GM03348 (cell line): ENCODE data around the gene BHLHE40.
"Not testable (repeated sequence)": the region's sequence is repeated elsewhere in the genome, so short reads cannot be mapped to it uniquely, and the experiment has no call there.

ENCODE experiments used
- DNase-seq: peaks from one replicate; pipeline ENCODE4 v3.0.0; 2012; ENCODE audit warnings: low spot score

Gene BHLHE40

DNA sequence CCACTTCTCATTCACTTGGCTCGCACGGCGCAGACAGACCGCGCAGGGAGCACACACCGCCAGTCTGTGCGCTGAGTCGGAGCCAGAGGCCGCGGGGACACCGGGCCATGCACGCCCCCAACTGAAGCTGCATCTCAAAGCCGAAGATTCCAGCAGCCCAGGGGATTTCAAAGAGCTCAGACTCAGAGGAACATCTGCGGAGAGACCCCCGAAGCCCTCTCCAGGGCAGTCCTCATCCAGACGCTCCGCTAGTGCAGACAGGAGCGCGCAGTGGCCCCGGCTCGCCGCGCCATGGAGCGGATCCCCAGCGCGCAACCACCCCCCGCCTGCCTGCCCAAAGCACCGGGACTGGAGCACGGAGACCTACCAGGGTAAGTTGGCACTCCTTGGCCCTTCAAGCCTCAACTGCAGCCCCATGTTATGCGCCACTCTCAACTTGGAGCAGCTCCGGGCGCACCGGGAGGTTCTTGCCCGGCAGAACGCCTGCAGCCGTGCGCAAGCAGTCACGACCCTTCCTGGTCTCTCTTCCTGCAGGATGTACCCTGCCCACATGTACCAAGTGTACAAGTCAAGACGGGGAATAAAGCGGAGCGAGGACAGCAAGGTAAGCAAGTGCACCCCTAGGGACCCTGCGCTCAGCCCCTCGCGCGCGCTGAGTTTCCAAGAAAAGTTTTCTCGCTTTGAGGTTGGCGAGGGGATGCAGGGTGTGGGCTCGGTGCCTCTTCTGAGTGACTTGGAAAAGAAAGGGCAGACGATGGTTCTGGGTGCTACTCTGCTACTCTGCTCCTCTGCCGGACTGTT lies at the start of gene BHLHE40:
Gene BHLHE40, plus strand, starts transcription at position 10 of the 801 bp plus-strand sequence. Its CDS starts 282 bp downstream, at position 292.
- DNase-seq: no peak

DNA sequence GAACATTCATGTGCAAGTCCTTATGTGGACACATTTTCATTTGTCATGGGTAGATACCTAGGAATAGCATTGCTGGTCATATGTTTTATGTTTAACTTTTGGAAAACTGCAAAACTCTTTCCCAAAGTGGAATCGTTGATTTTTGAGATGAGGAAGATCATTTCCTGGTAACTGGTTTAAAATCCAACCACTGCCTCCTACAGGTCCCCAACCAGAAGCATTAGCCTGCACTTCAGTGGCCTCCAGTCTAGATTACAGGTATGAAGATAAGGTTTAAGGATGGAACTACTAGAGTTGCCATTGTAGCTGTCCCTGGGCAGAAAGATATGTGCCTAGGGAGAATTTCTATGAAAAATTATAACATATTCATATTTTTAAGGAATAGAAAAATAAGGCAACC lies 48.7 kb upstream of the BHLHE40 start:
- no peak for DNase-seq

DNA sequence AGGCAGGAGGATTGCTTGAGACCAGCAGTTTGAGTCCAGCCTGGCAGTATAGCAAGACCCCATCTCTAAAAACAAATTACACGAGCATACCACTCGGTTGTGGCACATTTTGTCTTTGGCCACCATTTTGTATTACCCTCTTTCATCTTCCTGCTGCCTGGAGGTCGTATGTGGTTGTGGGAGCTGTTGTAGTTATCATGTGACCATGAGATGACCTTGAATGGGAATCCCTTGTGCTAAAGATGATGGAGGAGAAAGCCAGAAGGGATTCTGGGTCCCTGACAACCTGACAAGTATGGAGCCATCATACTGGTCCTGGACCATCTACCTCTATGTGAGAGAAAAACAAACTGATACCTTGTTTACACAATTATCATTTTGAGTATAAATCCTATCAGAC lies 45.2 kb upstream of the BHLHE40 start:
- no peak for DNase-seq

DNA sequence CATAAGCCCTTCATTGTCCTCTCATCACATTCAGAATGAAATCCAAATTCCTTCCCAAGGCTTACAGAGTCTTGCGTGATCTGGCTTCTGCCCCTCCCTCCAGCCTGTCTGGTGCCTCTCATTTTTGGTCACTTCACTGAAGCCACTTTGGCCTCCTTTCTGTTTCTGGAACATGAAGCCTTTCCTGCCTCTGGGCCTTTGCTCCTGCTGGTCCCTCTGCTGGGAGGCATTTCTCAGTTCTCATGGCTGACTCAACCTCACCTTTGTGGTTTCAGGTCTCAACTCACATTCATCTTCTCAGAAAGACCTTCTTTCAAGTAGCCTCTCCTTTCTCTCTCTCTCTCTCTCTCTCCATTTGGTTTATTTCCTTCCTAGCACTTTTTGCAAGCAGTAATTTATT lies 43.9 kb upstream of the BHLHE40 start:
- no peak for DNase-seq

DNA sequence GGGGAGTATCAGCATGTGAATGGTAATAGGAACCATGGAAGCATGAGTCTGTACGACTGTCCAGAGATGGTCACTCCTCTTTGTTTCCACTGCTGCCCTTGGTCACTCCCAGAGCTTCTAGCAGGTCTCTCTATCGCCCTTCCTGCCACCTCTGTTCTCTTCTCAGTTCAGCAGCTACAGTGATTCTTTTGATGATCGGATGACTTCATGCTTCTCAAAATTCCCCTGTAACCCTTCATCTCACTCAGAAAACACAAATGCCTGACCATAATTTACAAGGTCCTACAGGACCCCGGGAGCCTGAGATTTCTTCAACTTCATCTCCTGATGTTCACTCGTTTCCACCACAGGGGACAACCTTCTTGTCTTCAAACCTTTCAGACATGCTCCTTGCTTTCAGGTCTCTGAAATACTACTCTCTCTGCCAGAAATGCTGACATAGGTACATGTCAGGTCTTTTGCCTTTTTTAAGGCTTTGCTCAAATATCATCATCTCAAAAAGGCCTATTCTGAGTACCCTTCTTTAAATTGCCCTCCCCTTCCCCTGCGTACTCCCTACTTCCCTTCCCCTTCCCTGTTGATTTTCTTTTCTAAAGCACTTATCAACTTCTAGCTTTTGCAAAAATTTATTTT lies 42.1 kb upstream of the BHLHE40 start:
- no peak for DNase-seq

DNA sequence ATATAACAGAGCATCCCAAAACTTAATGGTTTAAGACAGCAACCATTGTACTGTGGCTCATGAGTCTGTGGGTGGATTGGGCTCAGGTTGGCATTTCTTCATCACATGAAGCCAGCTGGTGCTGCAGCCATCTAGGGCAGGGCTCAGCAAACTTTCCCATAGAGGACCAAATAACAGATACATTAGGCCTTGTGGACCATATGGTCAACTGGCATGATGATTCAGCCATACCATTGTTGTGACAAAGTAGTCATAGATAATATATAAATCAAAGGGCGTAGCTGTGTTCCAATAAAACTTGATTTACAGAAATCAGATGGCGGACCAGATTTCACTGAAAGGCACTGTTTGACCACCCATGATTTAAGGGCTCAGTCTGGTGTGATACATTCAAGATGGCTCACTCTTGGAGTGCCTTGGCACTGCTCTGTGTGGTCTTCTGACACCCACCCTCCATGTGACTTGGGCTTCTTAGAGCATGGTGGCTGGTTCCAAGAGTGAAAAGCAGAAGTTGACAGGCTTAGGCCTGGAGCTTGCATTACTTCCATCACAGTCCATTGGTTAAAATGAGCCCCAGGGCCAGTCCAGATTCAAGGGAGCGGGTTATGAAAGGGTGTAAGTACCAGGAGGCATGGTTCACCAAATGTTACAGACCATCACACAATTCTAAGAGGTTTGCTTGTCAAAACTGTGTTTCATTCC lies 40.8 kb upstream of the BHLHE40 start:
- no peak for DNase-seq

DNA sequence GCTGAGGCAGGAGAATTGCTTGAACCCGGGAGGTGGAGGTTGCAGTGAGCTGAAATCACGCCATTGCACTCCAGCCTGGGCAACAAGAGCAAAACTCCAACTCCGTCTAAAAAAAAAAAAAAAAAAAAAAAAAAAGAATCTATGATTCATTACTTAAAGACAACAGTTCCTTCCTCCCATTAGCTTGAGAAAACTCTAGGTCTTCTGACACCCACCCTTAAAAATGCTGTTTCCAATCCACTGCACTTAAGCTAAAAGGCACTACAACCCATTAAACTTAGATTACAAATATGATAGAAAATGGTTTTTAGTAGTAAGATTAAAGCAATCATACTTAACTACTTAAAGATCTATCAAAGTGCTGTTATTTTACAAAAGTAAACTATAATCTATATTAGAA lies 40.0 kb upstream of the BHLHE40 start:
- no peak for DNase-seq

DNA sequence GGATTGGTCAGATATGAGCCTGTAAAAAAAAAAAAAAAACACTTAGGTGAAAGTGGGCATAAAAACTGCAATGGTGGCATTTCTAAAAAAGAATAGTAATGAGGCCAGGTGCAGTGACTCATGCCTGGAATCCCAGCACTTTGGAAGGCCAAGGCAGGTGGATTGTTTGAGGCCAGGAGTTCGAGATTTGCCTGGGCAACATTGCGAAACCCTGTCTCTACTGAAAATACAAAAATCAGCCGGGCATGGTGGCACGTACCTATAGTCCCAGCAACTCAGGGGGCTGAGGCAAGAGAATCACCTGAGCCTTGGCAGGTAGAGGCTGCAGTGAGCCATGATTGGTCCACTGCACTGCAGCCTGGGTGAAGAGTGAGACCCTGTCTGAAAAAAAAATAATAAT lies 38.3 kb upstream of the BHLHE40 start:
- DNase-seq: no peak

DNA sequence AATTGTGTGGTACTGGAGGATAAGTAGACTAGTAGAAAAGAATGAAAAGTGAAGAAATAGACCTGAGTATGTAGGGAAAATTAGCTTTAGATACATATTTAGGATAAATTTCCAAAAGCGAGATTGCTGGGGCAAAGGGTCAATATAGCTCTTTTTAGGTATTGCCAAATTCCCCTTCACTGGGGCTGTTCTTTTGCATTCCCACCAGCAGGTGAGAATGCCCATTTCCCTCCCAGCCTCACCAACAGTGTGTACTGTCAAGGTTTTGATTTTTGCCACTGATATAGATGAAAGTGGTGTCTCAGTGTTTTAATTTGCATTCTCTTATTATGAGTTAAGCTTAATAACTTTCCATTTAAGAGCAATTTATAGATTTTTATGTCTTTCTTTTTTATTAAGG lies 35.7 kb upstream of the BHLHE40 start:
- no peak for DNase-seq

DNA sequence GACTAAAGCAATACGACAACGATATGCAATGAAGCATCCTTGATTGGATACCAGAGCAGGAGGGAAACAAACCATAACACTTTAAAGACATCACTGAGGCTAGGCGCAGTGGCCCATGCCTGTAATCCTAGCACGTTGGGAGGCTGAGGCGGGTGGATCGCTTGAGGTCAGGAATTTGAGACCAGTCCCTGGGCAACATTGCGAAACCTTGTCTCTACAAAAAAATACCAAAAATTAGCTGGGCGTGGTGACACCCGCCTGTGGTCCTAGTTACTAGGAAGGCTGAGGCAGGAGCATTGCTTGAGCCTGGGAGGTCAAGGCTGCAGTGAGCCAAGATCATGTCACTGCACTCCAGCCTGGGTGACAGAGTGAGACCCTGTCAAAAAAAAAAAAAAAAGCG lies 33.9 kb upstream of the BHLHE40 start:
- DNase-seq: no peak

DNA sequence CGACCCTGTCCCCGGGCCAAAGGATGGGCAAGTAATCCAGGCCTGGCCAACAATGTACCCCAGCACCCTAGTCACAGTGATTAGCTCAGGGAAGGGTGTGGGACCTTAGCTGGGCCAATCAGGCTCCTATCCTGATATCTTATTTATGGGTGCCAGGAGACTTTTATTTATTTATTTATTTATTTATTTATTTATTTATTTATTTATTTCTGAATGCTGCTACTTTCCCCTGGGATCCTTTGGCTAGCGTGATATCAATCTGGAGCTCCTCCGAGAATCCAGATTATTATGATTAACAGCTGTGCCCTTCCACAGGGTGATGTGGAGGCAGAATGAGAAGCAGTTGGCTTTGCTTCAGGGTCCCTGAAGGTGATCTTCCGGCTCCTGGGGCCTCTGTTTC lies 32.2 kb upstream of the BHLHE40 start:
- DNase-seq: no peak

DNA sequence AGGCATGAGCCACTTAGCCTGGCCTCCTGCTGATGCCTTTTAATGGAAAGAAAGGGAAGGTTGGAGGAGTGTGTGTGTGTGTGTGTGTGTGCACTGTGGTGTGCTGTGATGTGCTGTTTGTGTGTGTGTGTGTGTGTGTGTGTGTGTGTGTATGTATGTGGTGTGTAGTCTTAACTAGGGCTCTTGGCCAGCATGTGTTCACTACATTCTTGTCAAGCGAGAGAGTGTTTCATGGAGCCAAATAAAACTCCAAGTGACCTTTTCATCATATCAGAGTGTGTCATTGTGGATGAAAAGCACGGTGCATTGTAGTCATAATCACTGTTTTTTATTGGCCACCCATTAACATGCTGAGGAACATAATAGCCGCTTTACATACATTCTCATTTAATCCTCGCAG lies 30.8 kb upstream of the BHLHE40 start:
- DNase-seq: no peak

DNA sequence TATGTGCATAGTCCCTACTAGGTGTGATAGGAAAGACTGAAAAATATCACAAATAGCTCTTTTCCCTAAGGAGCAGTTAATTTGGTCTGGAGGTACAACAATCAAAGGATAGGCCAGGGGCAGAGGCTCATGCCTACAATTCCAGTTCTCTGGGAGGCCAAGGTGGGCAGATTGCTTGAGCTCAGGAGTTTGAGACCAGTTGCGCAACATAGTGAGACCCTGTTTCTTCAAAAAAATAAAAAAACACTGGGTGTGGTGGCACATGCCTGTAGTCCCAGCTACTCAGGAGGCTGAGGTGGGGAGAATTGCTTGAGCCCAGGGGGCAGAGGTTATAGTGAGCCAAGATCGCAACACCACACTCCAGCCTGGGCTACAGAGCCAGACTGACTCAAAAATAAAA lies 30.2 kb upstream of the BHLHE40 start:
- no peak for DNase-seq

DNA sequence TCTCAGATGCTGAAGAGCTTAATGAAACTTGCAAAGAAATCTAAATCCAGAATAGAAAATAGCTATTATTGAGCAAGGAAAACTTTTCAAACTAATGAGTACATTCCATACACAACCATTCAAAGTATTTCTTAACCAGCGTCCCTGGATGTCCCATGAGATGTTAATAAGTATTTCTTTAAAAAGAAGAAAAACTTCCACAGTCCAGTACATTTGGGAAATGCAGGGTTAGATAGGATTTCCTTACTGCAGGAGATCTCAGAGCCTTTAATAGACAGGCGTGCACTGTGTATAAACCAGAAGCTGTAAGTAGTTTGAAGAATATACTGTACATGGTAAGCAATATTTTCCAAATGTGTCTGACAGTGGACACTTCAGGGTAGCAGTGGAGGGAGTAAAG lies 29.6 kb upstream of the BHLHE40 start:
- no peak for DNase-seq

DNA sequence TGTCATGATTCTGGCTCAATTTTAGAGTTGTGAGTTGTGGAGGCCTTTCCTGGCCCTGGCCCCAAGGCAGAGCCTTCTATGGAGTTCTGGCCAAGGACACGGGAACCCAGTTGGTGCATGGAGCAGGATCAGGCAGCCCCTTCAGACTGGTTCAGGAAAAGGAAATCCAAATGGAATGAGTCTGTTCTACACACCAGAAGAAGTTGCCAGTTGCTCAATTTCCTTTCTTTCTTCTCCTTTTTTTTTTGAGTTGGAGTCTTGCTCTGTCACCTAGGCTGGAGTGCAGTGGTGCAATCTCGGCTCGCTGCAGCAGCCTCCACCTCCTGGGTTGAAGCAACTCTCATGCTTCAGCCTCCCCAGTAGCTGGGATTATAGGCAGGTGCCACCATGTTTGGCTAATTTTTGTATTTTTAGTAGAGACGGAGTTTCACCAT lies 28.9 kb upstream of the BHLHE40 start:
- DNase-seq: no peak

DNA sequence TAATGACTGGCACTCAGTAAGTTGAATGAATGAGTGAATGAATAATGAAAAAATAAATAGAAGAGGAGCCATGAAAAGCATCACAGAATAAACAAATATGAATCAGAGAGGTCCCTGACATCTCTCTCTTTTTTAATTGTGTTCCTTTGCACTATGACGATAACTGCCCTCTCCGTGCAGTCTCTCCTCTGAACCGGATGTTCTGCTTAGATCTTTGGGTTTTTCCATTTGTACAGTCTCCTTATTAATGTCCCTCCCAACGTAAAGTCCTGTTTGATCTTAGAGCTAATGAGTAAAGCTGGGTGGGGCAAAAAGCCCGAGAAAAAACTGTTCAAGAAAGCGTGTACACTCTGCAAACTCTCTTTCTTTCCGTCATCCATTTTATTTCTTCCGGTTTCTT lies 28.3 kb upstream of the BHLHE40 start:
- no peak for DNase-seq

DNA sequence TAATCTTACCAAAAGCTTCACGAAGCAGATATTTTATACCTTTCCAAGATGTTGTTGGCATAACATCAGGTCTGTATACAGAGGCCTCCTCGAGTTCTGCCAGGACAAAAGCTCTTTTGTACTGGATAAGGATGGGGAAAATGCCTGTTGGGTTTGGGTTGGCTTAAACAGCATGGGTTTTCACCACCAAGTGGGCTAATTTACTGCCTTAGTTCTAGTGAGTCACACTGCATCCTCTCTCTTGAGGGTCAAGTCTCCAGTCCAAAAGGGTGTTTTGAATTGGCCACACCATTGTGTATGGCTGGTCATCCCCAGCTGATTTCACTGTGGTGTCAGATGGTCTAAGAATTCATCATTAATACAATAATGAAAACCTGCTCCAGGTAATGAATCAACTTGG lies 26.1 kb upstream of the BHLHE40 start:
- DNase-seq: peak; percentile 22

DNA sequence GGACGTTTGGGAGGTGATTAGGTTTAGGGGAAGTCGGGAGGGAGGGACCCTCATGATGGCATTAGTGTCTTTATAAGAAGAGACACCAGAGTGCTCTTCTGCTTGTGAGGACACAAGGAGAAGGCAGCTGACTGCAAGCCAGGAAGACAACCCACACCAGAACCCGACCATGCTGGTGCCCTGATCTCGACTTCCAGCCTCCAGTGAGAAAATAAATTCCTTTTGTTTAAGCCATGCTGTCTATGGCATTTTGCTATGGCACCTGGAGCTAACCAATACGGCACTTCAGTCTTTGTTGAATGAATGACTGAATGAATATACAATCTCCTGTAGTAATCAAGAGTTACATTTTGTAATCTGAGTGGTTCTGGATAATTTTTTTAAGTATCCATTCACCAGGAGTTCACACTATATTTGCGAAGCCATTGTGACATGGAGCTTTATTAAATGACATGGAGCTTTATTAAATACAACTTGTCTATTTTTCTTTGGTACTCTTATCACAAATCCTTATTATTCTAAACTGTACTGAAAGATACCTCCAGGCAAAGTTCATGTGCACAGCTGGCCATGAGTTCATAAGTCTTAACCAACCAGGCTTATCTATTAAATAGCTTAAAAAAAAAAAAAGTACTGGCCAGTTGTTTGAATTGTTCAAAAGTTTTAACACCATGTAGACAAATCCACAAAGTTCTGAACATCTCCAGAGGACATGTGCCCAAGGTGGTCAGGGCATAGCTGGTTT lies 24.8 kb upstream of the BHLHE40 start:
- DNase-seq: no peak

DNA sequence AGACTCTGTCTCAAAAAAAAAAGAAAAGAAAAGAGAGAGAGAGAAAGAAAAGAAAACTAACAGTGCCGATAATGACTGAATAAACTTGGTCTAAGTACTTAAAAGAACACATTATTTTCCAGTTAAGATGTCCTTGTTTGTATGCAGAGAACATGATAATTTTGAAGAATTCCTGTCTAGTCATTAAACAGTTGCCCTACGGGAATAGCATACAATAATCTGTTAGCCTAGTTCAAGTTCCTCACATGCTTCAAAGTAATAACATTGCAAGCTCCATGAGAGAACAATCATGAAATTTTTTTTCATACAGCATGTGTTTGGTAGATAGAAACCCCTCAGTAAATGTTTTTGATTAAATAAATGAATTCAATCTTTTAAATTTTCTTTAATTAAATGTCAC lies 23.1 kb upstream of the BHLHE40 start:
- no peak for DNase-seq

DNA sequence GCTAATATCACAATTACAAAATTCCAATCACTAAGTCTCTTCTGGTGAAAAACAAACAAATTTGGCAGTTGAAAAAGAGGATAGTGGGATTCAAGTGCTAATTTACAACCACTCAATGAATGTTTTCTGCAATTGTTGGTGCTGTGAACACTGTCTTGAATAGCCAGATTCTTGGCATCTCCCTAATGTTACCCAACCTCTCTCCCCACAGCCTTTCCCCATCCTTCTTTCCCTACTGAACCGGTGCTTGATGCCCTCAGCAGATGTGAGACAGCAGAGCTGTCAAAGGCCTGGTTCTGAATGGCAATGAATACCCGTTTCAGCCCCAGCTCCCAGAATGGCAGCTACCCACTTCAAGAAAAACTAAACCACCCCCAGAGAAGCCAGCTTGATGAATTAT lies 22.5 kb upstream of the BHLHE40 start:
- DNase-seq: peak; percentile 16

DNA sequence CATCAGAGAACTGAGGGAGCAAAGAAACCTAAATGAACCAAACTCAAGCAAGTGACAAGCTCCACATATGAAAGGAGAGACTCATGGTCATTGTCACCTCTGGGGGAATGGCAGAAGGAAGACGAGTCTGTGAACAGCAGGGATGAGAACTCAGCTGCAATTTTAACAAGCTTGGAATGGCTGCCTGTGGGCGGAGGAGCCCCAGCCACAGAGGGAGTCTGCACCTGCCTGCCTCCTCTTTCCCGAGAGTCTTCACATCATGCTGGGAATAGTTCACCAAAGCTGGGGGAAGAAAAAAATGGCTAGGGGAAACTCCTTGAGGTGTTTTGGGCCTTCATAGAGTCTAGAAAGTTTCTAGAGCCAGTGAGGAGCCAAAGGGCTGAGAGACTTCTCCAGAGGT lies 21.3 kb upstream of the BHLHE40 start:
- no peak for DNase-seq

DNA sequence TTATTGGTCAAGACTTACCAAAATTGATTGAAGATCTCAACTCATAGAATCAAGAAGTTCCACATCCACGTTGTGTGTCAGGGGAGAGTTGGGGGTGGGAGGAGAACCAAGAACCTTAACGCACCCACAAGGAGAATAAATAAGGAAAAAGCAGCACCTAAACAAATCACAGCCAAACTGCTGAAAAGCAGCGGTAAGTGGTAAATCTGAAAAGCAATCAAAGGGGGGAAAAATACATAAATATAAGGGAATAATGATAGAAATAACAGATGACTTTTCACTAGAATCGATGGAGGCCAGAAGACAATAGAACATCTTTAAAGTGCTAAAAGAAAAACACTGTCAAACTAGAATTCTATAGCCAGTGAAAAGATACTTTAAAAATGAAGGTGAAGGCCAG lies 20.1 kb upstream of the BHLHE40 start:
- DNase-seq: no peak

DNA sequence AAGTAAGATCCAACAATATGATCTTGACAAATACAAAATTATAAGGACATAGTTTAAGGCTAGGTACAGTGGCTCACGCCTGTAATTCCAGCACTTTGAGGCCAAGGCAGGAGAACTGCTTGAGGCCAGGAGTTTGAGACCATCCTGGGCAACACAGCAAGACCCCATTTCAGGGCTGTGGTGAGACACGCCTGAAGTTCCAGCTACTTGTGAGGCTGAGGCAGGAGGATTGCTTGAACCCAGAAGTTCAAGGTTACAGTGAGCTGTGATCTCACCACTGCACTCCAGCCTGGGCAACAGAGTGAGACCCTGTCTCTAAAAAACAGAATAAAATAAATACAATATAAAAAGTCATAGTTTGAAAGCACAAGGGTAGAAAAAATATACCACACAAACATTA lies 17.4 kb upstream of the BHLHE40 start:
- DNase-seq: not testable (repeated sequence)
